MM.1S (cell line): ENCODE results near the gene RAP2C.

Source experiments
- CTCF ChIP-seq: fragments of 300-600 bp; sonication (generic); IDR thresholded peaks from 2 replicates; pipeline ENCODE4 v1.5.1; 2016; ENCODE audit warnings: antibody characterized with exemption, low read length, mixed read lengths
- EZH2 ChIP-seq: fragments of 300-600 bp; sonication (generic); optimal IDR thresholded peaks from 2 replicates; pipeline ENCODE3; 2017; ENCODE audit warnings: low read depth, mild to moderate bottlenecking, antibody characterized with exemption, low read length, mixed read lengths
- EZH2phosphoT487 ChIP-seq: fragments of 300-600 bp; sonication (generic); IDR thresholded peaks from 2 replicates; pipeline ENCODE4 v1.6.1; 2018; ENCODE audit warnings: antibody characterized with exemption, low read length

- TF ChIP-seq EZH2 (no peak), CTCF (no peak), EZH2phosphoT487 (no peak)
These were observed 13.0 kb downstream of the RAP2C start for GRCh38 chrX:132206259-132206658.
